ENCODE data around the gene PSTPIP1.

PSTPIP1 gene

DNA sequence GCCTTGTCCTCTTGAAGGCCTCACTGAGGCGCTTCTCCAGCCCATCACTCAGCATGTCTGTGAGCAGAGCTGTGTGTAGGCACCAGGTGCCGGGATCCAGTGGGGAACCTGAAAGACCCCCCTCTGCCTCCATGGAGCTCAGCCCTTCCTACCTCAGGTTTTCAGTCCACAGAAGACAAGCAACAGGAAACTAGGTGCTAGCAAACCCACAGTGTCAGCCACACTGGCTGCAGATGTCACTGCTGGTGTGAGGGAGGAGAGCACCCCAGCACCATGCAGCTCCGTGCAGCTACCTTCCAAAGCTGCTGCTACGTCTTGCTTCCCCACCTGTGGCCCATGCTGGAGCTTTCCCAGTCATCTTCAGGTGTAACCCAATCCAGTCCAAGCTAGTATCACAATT, 17.9 kb downstream of the PSTPIP1 start:
- Histone ChIP-seq H2AFZ (no peak overlapping the region), H3K9me3 (ENCODE audit: control insufficient read depth, low read length) (no peaks in the 10 kb centered on the region), H3K36me3 (ENCODE audit: control insufficient read depth, insufficient read depth, low read length) (no peaks in the 10 kb centered on the region), H3K4me2 (ENCODE audit: low read length) (no peak overlapping the region), H3K27me3 (ENCODE audit: control insufficient read depth, insufficient read depth, low read length) (no peaks in the 10 kb centered on the region), H3K4me1 (no peaks in the 10 kb centered on the region), H3K4me3 (ENCODE audit: low read depth, low read length) (no peak overlapping the region), H3K79me2 (no peaks in the 10 kb centered on the region), H3K9ac (no peak overlapping the region), H3K27ac (no peak overlapping the region)
- TF ChIP-seq, protein P1, sequence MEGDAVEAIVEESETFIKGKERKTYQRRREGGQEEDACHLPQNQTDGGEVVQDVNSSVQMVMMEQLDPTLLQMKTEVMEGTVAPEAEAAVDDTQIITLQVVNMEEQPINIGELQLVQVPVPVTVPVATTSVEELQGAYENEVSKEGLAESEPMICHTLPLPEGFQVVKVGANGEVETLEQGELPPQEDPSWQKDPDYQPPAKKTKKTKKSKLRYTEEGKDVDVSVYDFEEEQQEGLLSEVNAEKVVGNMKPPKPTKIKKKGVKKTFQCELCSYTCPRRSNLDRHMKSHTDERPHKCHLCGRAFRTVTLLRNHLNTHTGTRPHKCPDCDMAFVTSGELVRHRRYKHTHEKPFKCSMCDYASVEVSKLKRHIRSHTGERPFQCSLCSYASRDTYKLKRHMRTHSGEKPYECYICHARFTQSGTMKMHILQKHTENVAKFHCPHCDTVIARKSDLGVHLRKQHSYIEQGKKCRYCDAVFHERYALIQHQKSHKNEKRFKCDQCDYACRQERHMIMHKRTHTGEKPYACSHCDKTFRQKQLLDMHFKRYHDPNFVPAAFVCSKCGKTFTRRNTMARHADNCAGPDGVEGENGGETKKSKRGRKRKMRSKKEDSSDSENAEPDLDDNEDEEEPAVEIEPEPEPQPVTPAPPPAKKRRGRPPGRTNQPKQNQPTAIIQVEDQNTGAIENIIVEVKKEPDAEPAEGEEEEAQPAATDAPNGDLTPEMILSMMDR (IDR thresholded peaks at IDR 0.05): no peak

DNA sequence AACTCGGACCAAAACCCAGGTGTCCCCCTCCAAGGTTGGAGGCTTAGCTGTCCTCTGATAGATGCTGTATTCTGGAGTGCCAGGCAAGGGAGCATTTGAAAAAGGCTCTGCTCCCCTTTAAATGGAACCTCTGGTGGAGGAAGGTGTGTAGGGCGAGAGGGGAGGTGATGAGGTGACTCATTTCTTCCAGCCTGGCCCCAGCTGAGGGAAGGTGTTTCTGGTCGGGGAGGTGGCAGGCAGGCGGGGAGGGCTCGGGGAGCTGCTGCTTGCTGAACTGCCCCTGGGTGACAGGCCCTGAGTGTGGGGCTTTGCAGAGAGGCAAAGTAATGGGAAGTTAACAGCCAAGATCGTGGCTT, 18.8 kb downstream of the PSTPIP1 start:
- Histone ChIP-seq H3K9ac (no peak overlapping the region), H2AFZ (no peak overlapping the region), H3K4me2 (ENCODE audit: low read length) (no peak overlapping the region), H3K79me2 (no peaks in the 10 kb centered on the region), H3K4me1 (no peaks in the 10 kb centered on the region), H3K36me3 (ENCODE audit: control insufficient read depth, insufficient read depth, low read length) (no peaks in the 10 kb centered on the region), H3K27ac (no peak overlapping the region), H3K27me3 (ENCODE audit: control insufficient read depth, insufficient read depth, low read length) (no peaks in the 10 kb centered on the region), H3K9me3 (ENCODE audit: control insufficient read depth, low read length) (no peaks in the 10 kb centered on the region), H3K4me3 (ENCODE audit: low read depth, low read length) (no peak overlapping the region)
- TF ChIP-seq, protein P1 (IDR thresholded peaks at IDR 0.05): no peak

DNA sequence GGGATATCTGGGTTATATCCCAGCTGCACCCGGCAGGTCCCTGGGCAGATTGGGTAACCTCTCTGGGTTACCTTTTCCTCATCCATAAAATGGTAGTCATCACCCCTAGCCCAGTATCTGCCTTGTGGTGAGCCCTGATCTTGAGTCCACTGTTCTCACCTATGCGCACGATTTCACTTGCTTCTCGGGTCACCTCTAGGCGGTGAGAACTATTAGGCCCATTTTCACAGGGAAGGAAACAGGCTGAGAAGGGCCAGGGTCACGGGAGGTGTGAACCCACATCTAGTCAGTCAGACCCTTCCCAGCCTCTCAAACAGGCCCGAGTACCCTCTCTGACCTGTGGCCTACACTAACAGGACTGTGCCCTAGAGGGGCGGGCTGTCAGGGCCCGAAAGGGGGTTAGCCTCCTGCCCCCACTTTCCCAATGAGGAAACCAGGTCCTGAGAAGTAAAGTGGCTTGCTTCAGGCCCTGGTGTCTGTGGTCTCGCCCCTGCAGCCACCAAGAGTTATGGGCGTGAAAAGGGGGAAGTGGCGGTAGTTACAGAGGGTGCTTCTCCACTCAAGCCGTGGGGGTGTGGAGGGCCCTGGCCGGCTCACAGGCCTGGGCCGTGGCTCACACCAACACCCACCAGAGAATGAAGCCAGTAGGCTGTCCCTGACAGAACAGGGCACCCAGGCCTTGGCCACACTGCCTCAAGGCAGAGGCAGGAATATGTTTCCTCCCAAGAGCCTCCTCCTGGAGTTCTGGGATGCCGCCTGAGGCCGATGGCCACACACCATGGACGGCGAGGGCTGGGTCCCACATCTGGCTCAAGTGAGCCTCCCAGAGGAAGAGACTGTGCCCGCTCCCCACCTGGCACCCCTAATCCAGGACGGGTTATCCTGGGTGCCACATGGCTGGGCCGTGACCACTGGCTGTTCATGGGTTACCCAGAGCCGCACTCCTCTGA, 19.5 kb downstream of the PSTPIP1 start:
- Histone ChIP-seq H3K4me1 (no peaks in the 10 kb centered on the region), H3K9ac (no peak overlapping the region), H2AFZ (no peak overlapping the region), H3K79me2 (no peaks in the 10 kb centered on the region), H3K27ac (no peak overlapping the region), H3K36me3 (ENCODE audit: control insufficient read depth, insufficient read depth, low read length) (no peaks in the 10 kb centered on the region), H3K9me3 (ENCODE audit: control insufficient read depth, low read length) (no peaks in the 10 kb centered on the region), H3K4me3 (ENCODE audit: low read depth, low read length) (no peak overlapping the region), H3K4me2 (ENCODE audit: low read length) (no peak overlapping the region), H3K27me3 (ENCODE audit: control insufficient read depth, insufficient read depth, low read length) (no peaks in the 10 kb centered on the region)
- TF ChIP-seq, protein P1 (IDR thresholded peaks at IDR 0.05): no peak

DNA sequence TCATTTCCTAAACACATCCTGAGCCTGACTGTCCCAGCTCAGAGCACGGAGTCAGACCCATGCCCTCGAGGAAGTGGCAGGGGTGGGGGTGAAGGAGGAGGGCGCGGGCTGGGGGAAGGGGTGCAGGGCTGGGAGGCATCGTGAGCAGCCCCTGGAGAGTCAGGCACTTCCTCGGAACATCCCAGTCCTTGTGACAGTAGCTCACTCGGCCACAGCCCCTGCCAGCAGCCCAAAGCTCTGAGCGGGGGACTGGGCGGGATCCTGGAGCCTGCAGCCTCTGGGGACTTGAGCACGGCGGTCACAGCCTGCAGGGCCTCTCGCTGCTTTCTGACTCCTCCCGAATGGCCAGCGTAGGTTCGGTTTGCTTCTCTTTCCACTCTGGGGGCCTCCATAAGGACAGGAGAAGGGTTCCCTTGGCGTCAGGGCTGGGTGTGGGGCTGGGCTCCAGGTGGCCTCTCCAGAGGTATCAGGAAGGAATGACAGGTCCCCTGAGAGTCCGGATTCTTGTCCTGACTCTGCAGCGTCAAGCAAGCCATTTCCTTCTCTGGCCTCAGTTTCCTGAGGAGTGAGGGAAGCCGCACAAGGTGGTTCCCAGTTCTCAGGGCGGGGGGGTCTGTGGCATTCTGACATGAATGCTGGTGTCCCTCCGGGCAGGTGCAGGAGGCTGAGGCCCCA, 20.9 kb downstream of the PSTPIP1 start:
- H3K4me1 ChIP-seq: no peaks in the 10 kb centered on the region
- H3K27me3 ChIP-seq (ENCODE audit: control insufficient read depth, insufficient read depth, low read length): no peaks in the 10 kb centered on the region
- TF ChIP-seq, protein P1 (IDR thresholded peaks at IDR 0.05): no peak
- H3K4me3 ChIP-seq (ENCODE audit: low read depth, low read length): no peak overlapping the region
- no peaks in the 10 kb centered on the region for H3K36me3 ChIP-seq (ENCODE audit: control insufficient read depth, insufficient read depth, low read length)
- no peaks in the 10 kb centered on the region for H3K79me2 ChIP-seq
- no peak overlapping the region for H3K27ac ChIP-seq
- H2AFZ ChIP-seq: no peak overlapping the region
- H3K9me3 ChIP-seq (ENCODE audit: control insufficient read depth, low read length): no peaks in the 10 kb centered on the region
- no peak overlapping the region for H3K9ac ChIP-seq
- no peak overlapping the region for H3K4me2 ChIP-seq (ENCODE audit: low read length)

Measured in parathyroid adenoma (tissue), 2 donors.